GM12892 (cell line): Measurements from ENCODE around the gene OGG1. TPM values are rescaled to one million over a fixed set of nuclear protein-coding genes. Genes with fewer than 3 reads are reported as not detected.

Experiments used
- DNase-seq: peaks from one replicate; pipeline ENCODE4 v3.0.0; 2011; ENCODE audit not compliant: insufficient read length
- FAIRE-seq: peaks from 2 replicates; lab custom pipeline; 2011; peaks lifted over from hg19 to GRCh38; lab: Jason Lieb, UNC
- POLR2A ChIP-seq: IDR thresholded peaks from 2 replicates; pipeline ENCODE4 v1.6.1; 2011; ENCODE audit warnings: low read depth, low read length, control low read depth
- POLR2AphosphoS5 ChIP-seq: IDR thresholded peaks from 2 replicates; pipeline ENCODE4 v1.6.1; 2011; ENCODE audit warnings: low read depth, low read length, control low read depth
- TAF1 ChIP-seq: IDR thresholded peaks from 2 replicates; pipeline ENCODE4 v1.6.1; 2011; ENCODE audit warnings: low read depth, mild to moderate bottlenecking, control low read depth, low read length, borderline replicate concordance
- polyA plus RNA-seq: library from polyadenylated mRNA; unstranded; fragments of >200 nt; gene quantifications from one replicate; pipeline ENCODE4 v1.2.1, GENCODE V29; 2012; ENCODE audit warnings: missing spikeins, inconsistent platforms; ENCODE audit not compliant: missing spikeins

Gene OGG1
- 18.4 TPM for polyA plus RNA-seq

GRCh38 chr3:9749645-9750555 is at the start of gene OGG1:
TSS of gene OGG1 (plus strand) at chr3:9749952. CDS start at chr3:9750287, 335 bp downstream.
- 0 out of 2 replicates have a peak, but pooled peaks have one; percentile 22 for TF ChIP-seq POLR2AphosphoS5
- TF ChIP-seq POLR2A = peak; percentile 25; the same call in 1 of the 2 replicates
- TF ChIP-seq TAF1 = 0 out of 2 replicates have a peak, but pooled peaks have one; percentile 33
- peak; percentile 98 for DNase-seq
- FAIRE-seq = peak; percentile 90

- no peak for TF ChIP-seq POLR2AphosphoS5
- no peak for TF ChIP-seq TAF1
- TF ChIP-seq POLR2A = no peak
- DNase-seq (no peak), FAIRE-seq (no peak)
Measured at GRCh38 chr3:9700536-9700935, 49.2 kb upstream of the OGG1 start.

- no peak for FAIRE-seq
- no peak for TF ChIP-seq POLR2AphosphoS5
- TF ChIP-seq POLR2A = no peak
- no peak for TF ChIP-seq TAF1
Measured at GRCh38 chr3:9701006-9701405, 48.7 kb upstream of the OGG1 start.

GRCh38 chr3:9701711-9702110 is 48.0 kb upstream of the OGG1 start:
- TF ChIP-seq TAF1 (no peak), POLR2AphosphoS5 (no peak), POLR2A (no peak)
- FAIRE-seq (no peak), DNase-seq (no peak)

More at GRCh38 chr3:9701006-9701405, 48.7 kb upstream of the OGG1 start:
- DNase-seq = no peak

GRCh38 chr3:9703240-9703639 is 46.5 kb upstream of the OGG1 start:
- TF ChIP-seq TAF1 (no peak), POLR2AphosphoS5 (no peak), POLR2A (no peak)
- FAIRE-seq (no peak), DNase-seq (no peak)

GRCh38 chr3:9703736-9704346 is 45.9 kb upstream of the OGG1 start, which contains the start of gene CPNE9:
TSS of gene CPNE9 (plus strand) at chr3:9703833. CDS start at chr3:9703997, 164 bp downstream.
- FAIRE-seq = no peak
- DNase-seq = no peak
- no peak for TF ChIP-seq POLR2A
- TF ChIP-seq TAF1 = no peak
- no peak for TF ChIP-seq POLR2AphosphoS5

GRCh38 chr3:9704347-9705322 is 45.1 kb upstream of the OGG1 start:
- FAIRE-seq (no peak), DNase-seq (no peak)
- no peak for TF ChIP-seq POLR2A

- no peak for DNase-seq
- TF ChIP-seq POLR2A = no peak
- no peak for TF ChIP-seq TAF1
- no peak for TF ChIP-seq POLR2AphosphoS5
- no peak for FAIRE-seq
Measured at GRCh38 chr3:9710174-9710739, 39.5 kb upstream of the OGG1 start.

- no peak for TF ChIP-seq POLR2AphosphoS5
- no peak for TF ChIP-seq POLR2A
- TF ChIP-seq TAF1 = no peak
- DNase-seq (no peak), FAIRE-seq (no peak)
Measured at GRCh38 chr3:9712415-9712814, 37.3 kb upstream of the OGG1 start.

GRCh38 chr3:9713142-9713541 is 36.6 kb upstream of the OGG1 start:
- TF ChIP-seq TAF1 = no peak
- no peak for FAIRE-seq
- no peak for DNase-seq
